ENCODE data around the gene MAP7.
"Not testable (repeated sequence)": the region's sequence is repeated elsewhere in the genome, so short reads cannot be mapped to it uniquely, and the experiment has no call there.

MAP7 gene

DNA sequence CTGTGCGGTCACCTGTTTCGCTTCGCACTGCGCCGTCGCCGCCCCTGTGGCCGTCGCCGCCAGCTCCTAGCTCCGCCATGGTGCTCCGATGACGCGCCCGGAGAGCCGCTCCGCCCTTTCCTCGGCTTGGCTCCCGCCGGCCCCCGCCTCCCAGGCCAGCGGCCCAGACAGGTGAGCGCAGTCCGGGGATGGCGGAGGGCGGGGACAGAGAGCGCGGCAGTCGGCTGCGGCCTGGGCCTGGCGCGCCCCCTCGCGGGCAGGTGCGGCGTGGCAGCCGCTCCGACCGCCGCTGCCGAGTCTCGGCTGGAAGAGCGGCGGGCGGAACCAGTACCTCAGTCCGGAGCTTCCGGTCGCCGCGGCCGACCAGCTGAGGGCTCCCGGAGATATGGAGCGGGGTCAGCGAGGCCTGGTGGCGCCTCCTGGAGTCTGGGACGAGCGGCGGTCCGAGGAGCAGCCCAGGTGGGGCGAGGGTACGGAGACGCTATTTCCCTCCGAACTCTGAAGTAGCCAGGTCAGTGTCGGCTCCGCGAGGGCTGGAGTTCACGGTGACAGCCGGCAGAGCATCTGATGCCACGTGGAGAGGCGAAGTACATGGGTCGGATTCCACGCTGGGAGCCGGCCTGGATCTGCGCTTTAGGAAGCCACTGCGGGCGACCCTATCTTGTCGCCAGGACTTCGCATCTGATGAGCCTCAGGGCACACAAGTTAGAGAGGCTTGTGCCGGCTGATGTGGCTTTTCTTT, at the start of gene MAP7:
MAP7 (minus strand) TSS at position 93 of the 742 bp plus-strand sequence; CDS start at position 79, 14 bp downstream.
- DNase-seq, result peak; percentile 55

DNA sequence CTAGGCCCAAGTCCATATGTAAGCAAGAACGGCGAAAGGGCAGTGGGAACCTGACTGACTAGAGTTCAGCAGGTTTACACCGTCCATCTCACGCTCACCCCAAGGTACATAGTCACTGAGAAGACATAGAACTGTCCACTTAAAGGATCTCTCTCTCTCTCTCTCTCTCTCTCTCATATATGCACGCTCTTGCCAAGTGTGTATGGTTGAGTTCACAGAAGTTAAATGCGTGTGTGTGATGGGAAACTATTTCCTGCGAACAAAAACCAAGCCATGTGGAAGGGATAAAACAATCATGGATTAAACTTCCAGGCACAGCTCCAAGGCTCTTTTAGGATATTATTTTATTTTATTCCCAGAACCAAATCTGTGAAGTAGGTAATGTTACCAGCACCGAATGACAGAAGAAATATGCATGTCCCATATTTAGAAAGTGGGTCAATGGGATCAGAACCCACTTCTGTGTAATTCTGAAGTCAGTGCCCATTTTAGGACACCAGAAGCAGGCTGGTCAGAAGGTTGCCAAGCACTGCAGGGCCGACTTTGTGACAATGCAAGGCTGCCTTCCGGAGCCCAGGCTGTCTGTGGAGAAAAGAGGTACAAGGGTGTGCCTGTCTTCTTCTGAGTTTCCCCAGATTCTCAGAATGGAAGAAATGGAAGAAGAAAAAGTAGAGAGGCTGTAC, 49.2 kb upstream of the MAP7 start:
- DNase-seq, result no peak

DNA sequence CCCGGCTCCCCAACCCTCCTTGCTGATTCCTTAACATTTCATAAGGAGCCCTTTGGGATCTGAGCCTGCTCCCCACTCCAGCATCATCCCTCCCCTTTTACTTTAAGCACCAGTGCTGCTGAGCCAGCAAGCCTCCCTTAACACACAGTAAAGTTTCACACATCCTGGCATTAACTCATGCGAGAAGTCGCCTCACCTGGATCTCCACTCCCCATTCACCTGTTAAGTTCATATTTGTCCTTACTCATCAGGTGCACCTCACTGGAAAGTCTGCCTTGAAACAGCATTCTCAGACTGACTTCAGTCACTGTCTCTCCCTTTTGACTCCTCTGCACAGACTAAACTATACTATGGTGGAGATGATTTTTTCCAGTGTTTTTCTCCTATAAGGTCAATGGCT, 47.8 kb upstream of the MAP7 start:
- no peak for DNase-seq

DNA sequence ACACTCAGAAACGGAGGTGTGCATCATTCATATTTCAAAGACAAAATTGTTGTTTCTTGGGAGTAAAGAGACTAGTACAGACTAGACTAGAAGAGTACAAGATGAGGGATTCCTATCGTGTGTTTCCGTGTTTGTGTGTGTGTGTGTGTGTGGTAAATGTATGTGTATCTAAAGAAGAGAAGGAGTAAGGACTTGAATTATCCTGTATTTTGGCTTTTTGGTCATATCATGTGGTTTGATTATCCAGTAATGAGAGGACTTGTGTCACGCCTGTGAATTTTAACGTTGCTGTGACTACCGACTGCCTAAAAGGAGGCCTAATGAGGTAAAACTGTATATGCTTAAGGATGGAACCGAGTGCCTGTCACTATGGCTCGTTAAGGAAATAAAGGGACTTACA, 44.4 kb upstream of the MAP7 start:
- DNase-seq, result no peak

DNA sequence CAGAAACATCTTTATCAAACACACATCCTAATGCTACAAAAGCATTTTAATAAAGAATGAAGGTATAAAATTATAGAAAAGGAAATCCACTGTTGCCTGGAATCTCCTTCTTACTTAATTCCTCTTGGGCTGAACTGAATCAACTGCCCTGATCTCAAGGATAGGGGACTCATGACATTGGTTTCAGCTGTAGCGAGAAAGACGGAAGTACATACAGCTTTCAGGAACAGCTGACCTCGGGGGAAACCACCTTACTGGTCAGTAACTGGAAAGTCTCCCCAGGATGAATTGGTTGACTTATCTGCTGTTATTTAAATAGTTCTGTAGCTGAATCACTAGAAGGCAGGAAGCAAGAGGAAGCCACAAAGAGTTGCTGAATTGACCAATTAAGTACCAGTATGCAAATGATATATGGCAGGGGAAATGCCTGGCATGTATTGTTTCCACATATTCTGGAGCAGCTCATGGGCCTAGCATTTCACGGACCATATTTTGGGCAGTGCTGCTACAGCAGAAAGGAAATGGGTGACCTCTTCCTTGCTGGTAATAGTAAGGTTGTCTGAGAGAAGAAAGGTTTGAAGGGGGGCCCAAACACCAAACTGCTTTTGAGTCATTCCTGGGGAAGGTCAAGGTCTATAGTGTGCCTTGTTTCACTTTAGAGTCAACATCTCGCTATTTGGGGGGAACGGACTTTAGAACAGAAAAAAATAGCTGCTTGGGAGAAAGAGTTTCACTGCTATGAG, 43.7 kb upstream of the MAP7 start:
- peak; percentile 67 for DNase-seq

DNA sequence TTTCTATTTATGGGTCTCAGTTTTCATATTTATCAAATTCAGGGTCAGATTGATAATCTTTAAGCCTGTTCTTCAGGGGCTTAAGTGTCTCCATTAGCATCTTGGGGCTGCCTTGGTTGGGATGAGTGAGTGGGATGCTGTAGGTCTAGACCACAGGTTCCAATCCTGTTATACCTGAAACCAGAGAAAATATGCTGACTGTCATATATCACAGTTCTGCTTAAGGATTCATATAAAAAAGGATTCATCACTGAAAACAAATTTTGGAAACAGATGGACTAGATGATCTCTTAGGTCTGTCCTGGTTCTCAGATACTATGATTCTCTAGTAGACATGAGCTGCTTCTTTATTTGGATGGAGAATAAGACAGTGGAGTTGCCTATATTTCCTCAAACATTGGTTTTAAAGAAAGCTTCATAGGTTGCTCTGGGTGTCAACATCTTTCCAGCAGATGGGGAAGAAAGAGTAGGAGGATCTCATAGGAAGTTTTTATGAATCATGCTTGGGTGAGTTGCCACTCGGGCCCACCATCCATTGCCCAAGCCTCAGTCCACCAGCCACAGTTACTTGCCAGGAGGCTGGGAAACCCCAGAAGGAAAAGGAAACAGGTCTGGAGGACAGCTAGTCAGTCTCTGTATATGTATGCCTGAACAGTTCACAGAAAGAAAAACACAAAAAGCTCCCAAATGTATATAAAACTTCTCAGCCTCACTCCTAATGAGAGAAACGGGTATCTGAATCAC, 42.9 kb upstream of the MAP7 start:
- no peak for DNase-seq

DNA sequence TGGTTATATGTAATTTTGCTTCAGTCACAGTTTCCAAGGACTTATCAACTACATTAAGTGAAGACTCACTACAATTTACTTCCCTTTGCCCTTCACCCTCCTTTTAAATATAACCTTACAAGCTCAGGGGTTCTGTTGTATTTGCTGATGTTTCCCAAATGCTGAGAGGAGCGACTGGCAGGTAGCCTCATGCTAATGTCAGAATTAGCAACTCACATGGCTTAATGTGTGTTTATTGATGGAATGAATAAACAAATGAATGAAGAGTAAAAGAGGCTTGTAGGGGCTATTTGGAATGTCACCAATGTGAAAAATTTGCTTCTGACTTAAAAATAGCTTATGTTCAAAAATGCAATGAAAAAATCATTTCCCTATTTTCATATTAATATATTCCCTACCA, 41.4 kb upstream of the MAP7 start:
- DNase-seq, result no peak

DNA sequence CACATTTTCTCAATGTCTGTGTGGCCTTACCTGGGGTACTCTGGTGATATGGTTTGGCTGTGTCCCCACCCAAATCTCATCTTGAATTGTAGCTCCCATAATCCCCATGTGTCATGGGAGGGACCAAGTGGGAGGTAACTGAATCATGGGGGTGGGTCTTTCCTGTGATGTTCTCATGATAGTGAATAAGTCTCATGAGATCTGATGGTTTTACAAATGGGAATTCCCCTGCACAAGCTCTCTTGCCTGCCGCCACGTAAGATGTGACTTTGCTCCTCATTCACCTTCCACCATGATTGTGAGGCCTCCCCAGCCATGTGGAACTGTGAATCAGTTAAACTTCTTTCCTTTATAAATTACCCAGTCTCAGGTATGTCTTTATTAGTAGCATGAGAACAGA, 40.6 kb upstream of the MAP7 start:
- DNase-seq, result not testable (repeated sequence)

DNA sequence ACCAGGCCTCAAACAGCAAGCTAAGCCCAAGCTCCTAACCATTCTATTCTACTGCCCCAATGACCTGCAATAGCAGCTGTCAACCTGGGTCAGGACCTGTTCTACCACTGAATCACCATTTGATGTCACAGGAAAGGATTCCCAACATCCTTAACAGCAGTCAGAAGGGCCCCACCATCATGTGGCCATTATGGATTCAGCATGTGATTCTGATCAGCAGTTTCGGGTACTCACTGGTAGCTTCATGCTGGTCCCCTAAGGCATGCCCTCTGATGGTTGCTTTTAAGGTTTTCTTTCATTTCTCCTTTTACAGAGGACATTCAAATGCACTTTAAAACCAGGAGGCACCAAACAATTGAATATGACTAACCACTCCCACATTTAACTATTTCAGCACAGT, 37.3 kb upstream of the MAP7 start:
- no peak for DNase-seq

DNA sequence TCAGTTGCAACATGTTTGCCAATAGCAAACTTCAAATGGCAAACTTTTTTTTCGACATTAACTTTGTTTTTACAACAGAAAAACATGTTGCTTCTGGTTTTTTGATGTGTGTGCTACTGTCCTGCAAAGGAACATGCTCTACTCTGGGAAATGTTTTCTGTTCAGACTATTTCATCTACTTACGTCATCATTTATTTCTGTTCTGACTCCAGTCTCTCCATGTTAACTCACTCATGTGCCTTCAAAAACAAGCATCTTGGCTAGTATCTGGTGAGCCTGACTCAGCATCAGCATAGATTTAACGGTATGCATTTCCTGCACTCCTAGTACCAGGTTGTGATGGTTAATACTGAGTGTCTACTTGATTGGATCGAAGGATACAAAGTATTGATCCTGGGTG, 36.1 kb upstream of the MAP7 start:
- DNase-seq, result no peak

DNA sequence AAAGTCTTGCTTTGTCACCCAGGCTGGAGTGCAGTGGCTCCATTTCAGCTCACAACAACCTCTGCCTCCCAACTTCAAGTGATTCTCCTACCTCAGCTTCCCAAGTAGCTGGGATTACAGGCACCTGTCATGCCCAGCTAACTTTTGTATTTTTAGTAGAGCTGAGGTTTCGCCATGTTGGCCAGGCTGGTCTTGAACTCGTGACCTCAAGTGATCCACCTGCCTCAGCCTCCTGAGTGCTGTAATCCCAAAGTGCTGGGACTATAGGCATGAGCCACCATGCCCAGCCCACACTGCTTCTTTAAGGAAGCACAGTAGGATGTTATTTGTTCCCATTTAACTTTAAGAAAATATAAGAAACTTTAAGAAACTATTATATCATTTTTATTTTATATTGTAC, 35.3 kb upstream of the MAP7 start:
- DNase-seq, result not testable (repeated sequence)

DNA sequence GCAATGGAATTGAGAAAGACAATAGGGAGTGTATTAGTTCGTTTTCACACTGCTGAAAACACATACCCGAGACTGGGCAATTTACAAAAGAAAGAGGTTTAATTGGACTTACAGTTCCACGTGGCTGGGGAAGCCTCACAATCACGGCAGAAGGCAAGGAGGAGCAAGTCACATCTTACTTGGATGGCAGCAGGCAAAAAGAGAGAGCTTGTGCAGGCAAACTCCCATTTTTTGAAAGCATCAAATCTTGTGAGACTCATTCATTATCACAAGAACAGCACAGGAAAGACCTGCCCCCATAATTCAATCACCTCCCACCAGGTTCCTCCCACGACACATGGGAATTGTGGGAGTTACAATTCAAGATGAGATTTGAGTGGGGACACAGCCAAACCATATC, 34.1 kb upstream of the MAP7 start:
- not testable (repeated sequence) for DNase-seq

DNA sequence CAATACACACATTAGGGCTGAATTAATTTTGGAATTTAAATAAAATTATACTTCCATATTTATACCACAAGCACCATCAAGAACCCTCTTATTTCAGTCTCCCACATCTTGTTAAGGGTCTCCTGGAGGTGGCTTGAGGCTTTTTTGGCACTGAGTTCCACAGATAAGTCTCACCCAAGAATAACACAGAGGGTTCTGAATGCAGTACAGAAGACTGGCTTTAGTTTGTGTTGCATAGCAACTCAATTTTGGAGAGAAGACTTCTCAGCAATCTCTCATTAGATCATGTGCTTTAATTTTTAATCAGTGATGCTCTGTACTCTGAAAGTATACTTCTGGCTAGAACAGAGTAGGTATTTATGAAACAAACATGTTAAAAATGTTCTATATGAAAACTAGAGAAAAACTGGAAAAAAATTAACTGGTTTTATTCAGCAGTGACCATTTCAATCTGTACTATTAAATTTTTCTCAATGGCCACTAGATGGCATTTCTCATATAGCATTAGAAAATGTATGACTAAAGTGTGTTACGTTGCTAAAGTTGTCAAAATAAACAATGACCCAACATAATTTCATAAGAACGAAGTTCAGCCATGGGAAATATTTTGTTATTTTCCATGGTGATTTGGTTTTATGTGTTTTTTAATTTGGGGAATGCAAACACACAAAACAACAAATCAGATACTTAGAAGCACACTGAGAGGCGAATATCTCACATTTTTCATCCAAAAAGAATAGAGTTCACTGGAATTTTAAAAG, 32.7 kb upstream of the MAP7 start:
- peak; percentile 29 for DNase-seq

DNA sequence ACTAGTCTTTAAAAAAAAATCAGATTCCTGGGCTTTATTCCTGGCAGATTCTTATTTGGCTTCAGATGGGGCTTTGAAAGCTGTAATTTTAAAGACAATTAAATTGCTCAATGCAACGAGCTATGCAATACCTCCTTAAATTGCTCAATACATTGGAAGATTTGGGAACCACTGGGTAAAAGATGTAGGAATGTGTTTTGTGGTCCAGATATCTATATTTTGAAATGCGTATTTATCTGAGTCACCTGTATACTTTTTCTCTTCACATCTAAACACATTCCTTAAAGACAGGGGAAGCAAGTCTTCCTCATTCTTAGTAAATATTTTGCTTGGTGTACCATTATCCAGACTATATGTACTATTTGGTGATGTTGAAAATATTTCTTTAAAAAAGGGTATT, 29.6 kb upstream of the MAP7 start:
- no peak for DNase-seq

DNA sequence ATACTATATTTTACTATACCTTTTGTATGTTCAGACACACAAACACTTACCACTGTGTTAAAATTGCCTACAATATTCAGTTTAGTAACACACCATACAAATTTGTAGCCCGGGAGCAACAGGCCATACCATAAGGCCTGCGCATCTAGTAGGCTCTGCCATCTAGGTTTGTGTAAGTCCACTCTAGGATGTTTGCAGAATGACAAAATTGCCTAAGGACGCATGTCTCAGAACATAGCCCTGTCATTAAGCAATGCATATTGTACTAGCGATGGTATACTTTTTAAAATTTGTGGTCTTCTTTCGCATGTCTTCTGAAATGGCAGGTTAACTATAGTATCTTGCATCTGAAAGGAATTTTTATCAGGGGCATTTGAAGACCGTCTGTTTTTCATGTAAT, 26.6 kb upstream of the MAP7 start:
- no peak for DNase-seq

DNA sequence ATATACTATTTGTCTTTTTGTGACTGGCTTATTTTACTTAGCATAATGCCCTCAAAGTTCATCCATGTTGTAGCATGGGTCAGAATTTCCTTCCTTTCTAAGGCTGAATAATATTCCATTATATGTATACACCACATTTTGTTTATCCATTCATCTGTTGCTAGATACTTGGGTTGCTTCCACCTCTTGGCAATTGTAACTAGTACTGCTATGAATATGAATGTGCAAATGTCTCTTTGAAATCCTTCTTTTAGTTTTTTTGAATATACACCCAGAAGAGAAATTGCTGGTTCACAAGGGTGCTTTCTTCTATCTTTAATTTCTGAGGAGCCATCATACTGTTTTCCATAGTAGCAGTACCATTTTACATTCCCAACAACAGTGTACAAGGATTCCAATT, 21.3 kb upstream of the MAP7 start:
- no peak for DNase-seq

DNA sequence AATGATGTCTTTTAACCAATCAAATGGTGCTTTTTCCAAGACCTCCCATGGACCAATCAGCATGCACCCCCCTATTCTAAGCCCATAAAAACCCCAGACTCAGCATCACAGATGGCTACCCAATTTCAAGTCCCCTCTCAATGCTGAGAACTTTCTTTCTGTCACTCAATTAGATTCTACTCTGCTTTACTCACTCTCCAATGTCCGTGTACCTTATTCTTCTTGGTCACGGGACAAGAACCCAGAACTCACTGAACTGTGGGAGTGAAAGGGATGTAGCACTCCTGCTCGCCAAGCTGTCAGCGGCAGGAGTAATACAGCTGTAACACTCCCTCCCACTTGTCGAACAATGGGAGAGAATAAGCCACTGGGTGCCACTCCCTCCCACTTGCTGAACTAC, 20.8 kb upstream of the MAP7 start:
- no peak for DNase-seq

DNA sequence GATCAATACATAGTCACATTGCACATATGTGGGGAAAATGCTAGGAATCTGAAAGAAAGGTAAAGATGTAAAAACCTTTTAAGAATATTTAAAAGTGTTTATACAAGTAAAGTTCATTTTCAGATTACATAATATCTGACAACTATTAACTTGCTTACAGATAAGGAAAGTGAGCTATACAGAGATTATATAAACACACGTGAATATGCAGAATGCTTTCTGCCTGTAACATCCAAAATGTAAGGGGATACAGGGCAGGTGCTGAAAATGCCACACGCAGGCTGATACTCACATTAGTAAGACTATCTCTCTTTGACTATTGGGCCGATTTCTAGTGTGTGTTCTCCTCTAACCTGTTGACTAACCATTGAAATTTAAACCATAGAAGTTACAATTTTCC, 17.9 kb upstream of the MAP7 start:
- no peak for DNase-seq

DNA sequence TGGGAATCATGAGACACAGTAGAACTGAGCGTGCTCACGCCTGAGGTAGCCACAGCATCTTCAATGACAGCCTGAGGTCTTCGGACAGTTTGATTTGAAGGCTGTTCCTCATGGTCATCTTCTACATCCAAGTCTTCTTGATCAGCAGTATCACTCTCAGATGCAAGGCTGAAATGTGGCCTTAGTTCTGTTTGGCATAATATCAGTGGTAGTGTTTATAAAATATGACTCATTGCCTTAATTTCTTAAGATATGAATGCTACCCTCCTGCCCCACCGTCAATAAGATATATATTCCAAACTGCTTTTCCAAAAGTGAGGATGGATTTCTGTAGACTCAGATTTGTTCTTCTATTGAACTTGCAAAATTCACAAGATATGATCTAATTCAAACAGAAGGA, 17.5 kb upstream of the MAP7 start:
- DNase-seq, result no peak

DNA sequence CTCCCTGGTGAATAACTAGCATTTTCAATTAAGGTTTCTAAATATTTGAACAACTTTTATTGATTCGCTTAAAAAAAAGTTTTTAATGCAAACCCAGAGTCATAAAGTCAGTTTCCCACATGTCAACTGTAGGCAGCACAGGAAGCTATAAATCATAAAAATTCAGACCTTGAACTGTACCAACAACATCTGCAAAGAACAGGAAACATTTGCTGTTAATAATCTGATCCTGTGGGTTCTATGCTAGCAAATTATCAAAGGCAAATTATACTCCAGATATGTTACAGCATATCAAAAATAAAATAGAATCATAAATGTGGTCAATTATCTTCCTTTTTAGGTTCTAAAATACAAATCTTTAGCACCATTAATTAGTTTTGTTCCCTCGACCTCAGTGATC, 16.6 kb upstream of the MAP7 start:
- no peak for DNase-seq

DNA sequence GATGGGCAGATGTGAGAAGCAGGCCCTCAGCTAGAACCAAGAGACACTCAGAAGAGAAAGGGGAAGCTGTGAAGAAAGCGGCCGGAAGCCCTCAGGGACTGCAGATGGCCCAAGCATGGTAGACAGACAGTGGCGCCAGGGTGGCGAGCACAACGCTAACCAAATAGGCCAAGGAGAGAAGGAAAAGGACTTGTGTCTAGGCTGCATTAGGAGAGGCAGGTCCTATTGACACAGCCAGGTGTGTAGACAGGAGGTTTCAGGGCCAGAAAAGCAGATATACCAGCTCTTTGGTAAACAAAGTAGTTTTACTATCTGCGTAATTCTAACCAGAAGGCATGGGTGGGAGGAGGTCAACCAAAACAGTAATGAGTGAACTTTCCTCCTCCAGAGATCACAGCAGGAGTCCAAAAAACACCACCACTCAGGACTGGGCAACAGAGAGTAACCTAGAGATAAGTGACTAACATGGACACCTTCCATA, 15.8 kb upstream of the MAP7 start:
- DNase-seq, result no peak

DNA sequence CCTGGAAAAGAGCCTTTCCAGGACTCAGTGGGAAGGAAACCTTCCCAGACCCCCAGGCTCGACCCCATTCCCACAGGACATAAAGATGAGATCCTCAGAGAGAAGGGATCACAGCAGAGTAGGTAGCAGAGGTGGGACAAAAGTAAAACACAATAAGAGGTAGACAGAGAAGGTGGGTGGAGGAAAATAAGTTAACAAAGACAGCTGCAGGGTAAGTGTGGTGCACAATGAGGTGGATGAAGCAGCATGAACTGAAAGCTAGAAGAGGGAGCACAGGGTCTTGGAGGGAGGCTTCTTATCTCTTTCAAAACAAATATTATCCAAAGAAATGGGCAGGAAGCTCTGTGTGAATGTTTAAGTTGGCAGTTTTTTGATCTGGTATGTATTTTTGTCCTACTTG, 14.0 kb upstream of the MAP7 start:
- DNase-seq, result no peak

Measured in CD4-positive, alpha-beta T cell treated with Interleukin-4 for 4 hours (primary cell).